ENCODE results near the gene CAMK1D. TPM values are rescaled to one million over a fixed set of nuclear protein-coding genes. Genes with fewer than 3 reads are reported as not detected.

Gene CAMK1D
- total and polyA plus RNA-seq, 2 of the 4 experiments (the other 2 are of a cell fraction) = 5.0 to 5.3 TPM

DNA sequence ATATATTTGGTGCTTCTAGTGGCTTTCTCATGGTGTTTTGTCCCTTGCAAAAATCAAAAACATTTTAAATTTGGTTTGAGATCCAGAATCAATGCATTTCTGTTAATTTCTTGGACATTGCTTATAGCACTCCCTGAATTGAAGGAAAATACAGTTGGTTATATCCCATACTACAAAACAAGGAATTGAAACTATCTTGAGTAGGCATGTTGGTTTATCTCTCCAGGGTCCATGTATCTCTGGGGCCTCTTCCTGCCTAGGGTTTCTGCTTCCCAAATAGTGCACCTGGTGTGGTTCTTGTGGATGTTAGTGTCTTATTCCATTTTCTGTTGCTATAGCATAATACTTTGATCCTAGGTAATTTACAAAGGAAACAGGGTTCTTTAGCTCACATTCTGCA, 212.4 kb downstream of the CAMK1D start:
- H3K79me1 ChIP-seq (ENCODE audit: low read depth in 1 of 2, low read length in 2 of 2) = no peaks in the 10 kb centered on the region
- H4K91ac ChIP-seq (ENCODE audit: insufficient read depth, low read depth, low read length) = no peak overlapping the region
- no peak overlapping the region for H3K14ac ChIP-seq (replicated peaks; ENCODE audit: low read depth, low read length)
- no peak overlapping the region for H2BK15ac ChIP-seq (ENCODE audit: low read depth, low read length)
- no peak overlapping the region for H3K18ac ChIP-seq (ENCODE audit: low read depth, low read length)
- DNase-seq = no peak
- H3K9me3 ChIP-seq (ENCODE audit: control insufficient read depth, insufficient read depth, low read length) = peaks cover 5% of the 10 kb centered on the region
- no peak overlapping the region for H3K23ac ChIP-seq (ENCODE audit: low read depth, low read length)
- BruUV-seq (replicated peaks) = no TSS peak
- intact Hi-C loops (cut with micrococcal nuclease) (no loop called here), in situ Hi-C loops (cut with MboI; ENCODE audit: low sequenced_read_pairs) (no loop called here), dilution Hi-C loops (cut with HindIII; ENCODE audit: low sequenced_read_pairs, unreplicated experiment) (no loop called here)
- ChIA-PET POLR2A (ENCODE audit: unreplicated experiment) (interaction anchor here (0.6 kb wide), 1 partner anchor 55 kb away, joined by 3 read pairs; no protein-coding TSS in a partner anchor), CTCF (interaction anchor here (0.8 kb wide), 1 partner anchor 297 kb away, joined by 6 read pairs; no protein-coding TSS in a partner anchor)
- no peaks in the 10 kb centered on the region for H3K36me3 ChIP-seq (ENCODE audit: control insufficient read depth, insufficient read depth, low read length)
- no peak for ATAC-seq (ENCODE audit: low read depth)
- no peak overlapping the region for H3K4me2 ChIP-seq (ENCODE audit: low read depth, low read length)
- H3K9me1 ChIP-seq (ENCODE audit: insufficient read depth, low read length) = no peaks in the 10 kb centered on the region
- H4K5ac ChIP-seq (ENCODE audit: low read depth, low read length) = no peak overlapping the region
- H2AK9ac ChIP-seq (replicated peaks; ENCODE audit: low read depth, low read length, poor library complexity) = no peak overlapping the region
- no peak overlapping the region for H3K4ac ChIP-seq (ENCODE audit: low read depth, low read length)
- no peak overlapping the region for H2BK120ac ChIP-seq (ENCODE audit: low read depth, low read length)
- no peak overlapping the region for H2AFZ ChIP-seq (replicated peaks; ENCODE audit: low read length, poor library complexity)
- no peak overlapping the region for H3K4me3 ChIP-seq (ENCODE audit: insufficient read depth, low read depth, low read length)
- no peak overlapping the region for H2BK5ac ChIP-seq (ENCODE audit: low read depth, low read length, poor library complexity, severe bottlenecking)
- no peak overlapping the region for H4K8ac ChIP-seq (ENCODE audit: low read depth in 2 of 2, low read length in 2 of 2)
- no peaks in the 10 kb centered on the region for H3K4me1 ChIP-seq (ENCODE audit: control insufficient read depth, insufficient read depth, low read length)
- H3K27me3 ChIP-seq (ENCODE audit: control insufficient read depth, insufficient read depth, low read length) = peaks cover 10% of the 10 kb centered on the region
- H4K20me1 ChIP-seq (ENCODE audit: insufficient read depth, low read length) = no peaks in the 10 kb centered on the region
- no peak for TF ChIP-seq FOS (IDR thresholded peaks at IDR 0.05; ENCODE audit: low read depth, low read length)
- no peak for TF ChIP-seq BHLHE40 (IDR thresholded peaks at IDR 0.05; ENCODE audit: low read depth, low read length)
- TF ChIP-seq MXI1 (IDR thresholded peaks at IDR 0.05; ENCODE audit: borderline replicate concordance, low read depth, low read length) = no peak
- TF ChIP-seq CHD1 (IDR thresholded peaks at IDR 0.05; ENCODE audit: low read depth, low read length) = no peak
- no peak for TF ChIP-seq RFX5 (IDR thresholded peaks at IDR 0.05; ENCODE audit: low read depth, low read length)
- TF ChIP-seq POLR2A (IDR thresholded peaks at IDR 0.05; ENCODE audit: low read depth, low read length) = no peak
- TF ChIP-seq, protein P1, sequence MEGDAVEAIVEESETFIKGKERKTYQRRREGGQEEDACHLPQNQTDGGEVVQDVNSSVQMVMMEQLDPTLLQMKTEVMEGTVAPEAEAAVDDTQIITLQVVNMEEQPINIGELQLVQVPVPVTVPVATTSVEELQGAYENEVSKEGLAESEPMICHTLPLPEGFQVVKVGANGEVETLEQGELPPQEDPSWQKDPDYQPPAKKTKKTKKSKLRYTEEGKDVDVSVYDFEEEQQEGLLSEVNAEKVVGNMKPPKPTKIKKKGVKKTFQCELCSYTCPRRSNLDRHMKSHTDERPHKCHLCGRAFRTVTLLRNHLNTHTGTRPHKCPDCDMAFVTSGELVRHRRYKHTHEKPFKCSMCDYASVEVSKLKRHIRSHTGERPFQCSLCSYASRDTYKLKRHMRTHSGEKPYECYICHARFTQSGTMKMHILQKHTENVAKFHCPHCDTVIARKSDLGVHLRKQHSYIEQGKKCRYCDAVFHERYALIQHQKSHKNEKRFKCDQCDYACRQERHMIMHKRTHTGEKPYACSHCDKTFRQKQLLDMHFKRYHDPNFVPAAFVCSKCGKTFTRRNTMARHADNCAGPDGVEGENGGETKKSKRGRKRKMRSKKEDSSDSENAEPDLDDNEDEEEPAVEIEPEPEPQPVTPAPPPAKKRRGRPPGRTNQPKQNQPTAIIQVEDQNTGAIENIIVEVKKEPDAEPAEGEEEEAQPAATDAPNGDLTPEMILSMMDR (conservative IDR thresholded peaks at IDR 0.05; ENCODE audit: low read depth, low read length) = no peak
- TF ChIP-seq MAZ (IDR thresholded peaks at IDR 0.05; ENCODE audit: borderline replicate concordance, low read depth, low read length) = no peak
- no peak for TF ChIP-seq RCOR1 (IDR thresholded peaks at IDR 0.05; ENCODE audit: insufficient replicate concordance, low read length)
- TF ChIP-seq SMC3 (IDR thresholded peaks at IDR 0.05; ENCODE audit: low read depth, low read length) = no peak
- no peak for TF ChIP-seq NFE2L2 (IDR thresholded peaks at IDR 0.05; ENCODE audit: low read depth, low read length)
- no peak for TF ChIP-seq CEBPB (IDR thresholded peaks at IDR 0.05; ENCODE audit: low read depth, low read length)
- TF ChIP-seq, protein P2, sequence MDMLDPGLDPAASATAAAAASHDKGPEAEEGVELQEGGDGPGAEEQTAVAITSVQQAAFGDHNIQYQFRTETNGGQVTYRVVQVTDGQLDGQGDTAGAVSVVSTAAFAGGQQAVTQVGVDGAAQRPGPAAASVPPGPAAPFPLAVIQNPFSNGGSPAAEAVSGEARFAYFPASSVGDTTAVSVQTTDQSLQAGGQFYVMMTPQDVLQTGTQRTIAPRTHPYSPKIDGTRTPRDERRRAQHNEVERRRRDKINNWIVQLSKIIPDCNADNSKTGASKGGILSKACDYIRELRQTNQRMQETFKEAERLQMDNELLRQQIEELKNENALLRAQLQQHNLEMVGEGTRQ (IDR thresholded peaks at IDR 0.05; ENCODE audit: low read depth, low read length) = no peak
- TF ChIP-seq, protein P3, sequence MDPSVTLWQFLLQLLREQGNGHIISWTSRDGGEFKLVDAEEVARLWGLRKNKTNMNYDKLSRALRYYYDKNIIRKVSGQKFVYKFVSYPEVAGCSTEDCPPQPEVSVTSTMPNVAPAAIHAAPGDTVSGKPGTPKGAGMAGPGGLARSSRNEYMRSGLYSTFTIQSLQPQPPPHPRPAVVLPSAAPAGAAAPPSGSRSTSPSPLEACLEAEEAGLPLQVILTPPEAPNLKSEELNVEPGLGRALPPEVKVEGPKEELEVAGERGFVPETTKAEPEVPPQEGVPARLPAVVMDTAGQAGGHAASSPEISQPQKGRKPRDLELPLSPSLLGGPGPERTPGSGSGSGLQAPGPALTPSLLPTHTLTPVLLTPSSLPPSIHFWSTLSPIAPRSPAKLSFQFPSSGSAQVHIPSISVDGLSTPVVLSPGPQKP (IDR thresholded peaks at IDR 0.05; ENCODE audit: borderline replicate concordance, low read depth, low read length) = no peak
- TF ChIP-seq RAD21 (IDR thresholded peaks at IDR 0.05; ENCODE audit: low read length) = no peak
- no peak overlapping the region for H2BK20ac ChIP-seq (ENCODE audit: low read depth, low read length)
- H3K27ac ChIP-seq (ENCODE audit: insufficient read depth, low read length) = no peak overlapping the region
- H3K9ac ChIP-seq (ENCODE audit: low read depth, low read length) = no peak overlapping the region
- H3K56ac ChIP-seq (ENCODE audit: extremely low read depth, insufficient read depth, low read length) = no peak overlapping the region
- H2AK5ac ChIP-seq (ENCODE audit: low read depth, low read length) = no peak overlapping the region

All from IMR-90 (cell line).